UCSD-AML1 (cell line): ENCODE results near the gene OTP.

ENCODE experiments used
- DNase-seq: peaks from one replicate; lab custom pipeline; 2025; ENCODE audit not compliant: unreplicated experiment; lab: John Stamatoyannopoulos, UW

The OTP gene

GRCh38 chr5:77640589-77641396 is 2.3 kb upstream of the OTP start:
- DNase-seq, result no peak

- DNase-seq, result no peak
Measured at GRCh38 chr5:77638763-77639671, 504 bp upstream of the OTP start.

GRCh38 chr5:77637170-77637997 is 1.1 kb downstream of the OTP start:
- no peak for DNase-seq

- no peak for DNase-seq
Measured at GRCh38 chr5:77636641-77637169, 1.8 kb downstream of the OTP start.

GRCh38 chr5:77635917-77636640 is 2.4 kb downstream of the OTP start:
- no peak for DNase-seq

- no peak for DNase-seq
Measured at GRCh38 chr5:77635067-77635916, 3.2 kb downstream of the OTP start.

- no peak for DNase-seq
Measured at GRCh38 chr5:77633709-77634108, 4.8 kb downstream of the OTP start.

- DNase-seq, result no peak
Measured at GRCh38 chr5:77633207-77633675, 5.3 kb downstream of the OTP start.

GRCh38 chr5:77632526-77633206 is 5.8 kb downstream of the OTP start:
- no peak for DNase-seq

- DNase-seq, result no peak
Measured at GRCh38 chr5:77630114-77630680, 8.3 kb downstream of the OTP start.

- no peak for DNase-seq
Measured at GRCh38 chr5:77629509-77630113, 8.9 kb downstream of the OTP start.

GRCh38 chr5:77628840-77629508 is 9.5 kb downstream of the OTP start:
- DNase-seq, result no peak

GRCh38 chr5:77627869-77628674 is 10.4 kb downstream of the OTP start:
- no peak for DNase-seq

- no peak for DNase-seq
Measured at GRCh38 chr5:77623203-77623740, 15.2 kb downstream of the OTP start.

GRCh38 chr5:77621440-77621839 is 17.1 kb downstream of the OTP start:
- no peak for DNase-seq

- no peak for DNase-seq
Measured at GRCh38 chr5:77620405-77620804, 18.1 kb downstream of the OTP start.
